Spinal cord (tissue), 10 donors: ENCODE results near the gene FARP1. TPM values are rescaled to one million over a fixed set of nuclear protein-coding genes. Genes with fewer than 3 reads are reported as not detected.
A peak's percentile ranks its signal among the peaks of the same experiment; 100 is the strongest.
"Not testable (repeated sequence)": the region's sequence is repeated elsewhere in the genome, so short reads cannot be mapped to it uniquely, and the experiment has no call there.

Experiments
- DNase-seq, 6 donors: peaks; one replicate each; pipeline versions ENCODE4 v3.0.0 to v3.0.0-alpha.2; 2013 to 2015; ENCODE audit warnings: low spot score in 6 of 6, low read depth in 4 of 6
- H3K27ac ChIP-seq: one replicate; pipeline ENCODE4 v1.5.1; 2013; ENCODE audit warnings: low read depth, low read length, control low read depth
- H3K27me3 ChIP-seq: one replicate; pipeline ENCODE4 v1.6.1; 2013; ENCODE audit warnings: low read length; ENCODE audit not compliant: control insufficient read depth, insufficient read depth
- H3K36me3 ChIP-seq: one replicate; pipeline ENCODE4 v1.6.1; 2013; ENCODE audit warnings: low read length; ENCODE audit not compliant: control insufficient read depth, insufficient read depth
- H3K4me1 ChIP-seq: one replicate; pipeline ENCODE4 v1.6.1; 2013; ENCODE audit warnings: low read length; ENCODE audit not compliant: control insufficient read depth, insufficient read depth
- H3K4me3 ChIP-seq: one replicate; pipeline ENCODE4 v1.5.1; 2013; ENCODE audit warnings: low read depth, low read length, control low read depth
- H3K9me3 ChIP-seq: one replicate; pipeline ENCODE4 v1.6.1; 2013; ENCODE audit warnings: low read length; ENCODE audit not compliant: control insufficient read depth, insufficient read depth
- WGBS: methylation state at CpG from one replicate; pipeline ENCODE4 v1.1.5; 2013; ENCODE audit warnings: missing lambda C conversion rate; ENCODE audit not compliant: insufficient coverage; 5-methylcytosine and 5-hydroxymethylcytosine counted together
- polyA plus RNA-seq, 2 donors: library from polyadenylated mRNA; unstranded; fragments of 120-200 nt; gene quantifications; one replicate each; pipeline ENCODE4 v1.2.1, GENCODE V29; 2013; ENCODE audit not compliant: insufficient read length in 2 of 2
- total RNA-seq, 2 donors: library from RNA; depleted of rRNA in 1 of 2; stranded (reverse); fragments of 120-200 nt in 1 of 2; fragments of >200 nt in 1 of 2; gene quantifications; one replicate each; pipeline versions ENCODE4 v1.2.3 to v1.2.4, GENCODE V29; 2013 to 2014
- donor health status: healthy.

The FARP1 gene
- total and polyA plus RNA-seq, 4 donors: 44.0 to 134 (median 90.5) TPM

DNA sequence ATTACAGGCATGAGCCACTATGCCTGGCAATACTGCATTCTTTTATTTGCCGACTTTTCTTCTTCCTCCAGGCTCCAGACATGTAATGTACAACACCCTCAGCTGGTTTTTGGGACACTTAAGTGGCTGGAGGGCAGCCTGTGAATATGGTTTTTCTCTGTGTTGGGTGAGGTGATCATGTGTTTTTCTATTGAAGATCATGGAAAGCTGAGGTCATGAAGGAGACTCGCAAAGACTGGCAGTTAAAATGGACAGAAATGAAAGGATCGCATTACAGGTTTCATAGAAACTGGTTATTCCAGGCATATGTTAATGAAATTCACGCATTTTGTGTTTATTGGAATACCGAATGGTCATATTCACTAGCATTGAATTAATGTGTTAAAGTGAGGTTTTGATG is 119.4 kb downstream of the FARP1 start:
- Histone ChIP-seq H3K4me3 (no peak overlapping the region), H3K27ac (no peak overlapping the region), H3K9me3 (no peaks in the 10 kb centered on the region), H3K27me3 (no peaks in the 10 kb centered on the region), H3K4me1 (peaks cover 31% of the 10 kb centered on the region), H3K36me3 (no peaks in the 10 kb centered on the region)
- 91% methylated on average over 4 of the region's 5 CpGs for WGBS
- no peak for DNase-seq

- WGBS: no CpG with 5 or more reads among the region's 2 CpGs
Measured at GRCh38 chr13:98263841-98264240, 120.9 kb downstream of the FARP1 start.

GRCh38 chr13:98264877-98265276 is 122.0 kb downstream of the FARP1 start:
- WGBS: 93% methylated on average over 2 of the region's 5 CpGs
- Histone ChIP-seq H3K4me1 (peaks cover 31% of the 10 kb centered on the region), H3K27ac (no peak overlapping the region), H3K9me3 (no peaks in the 10 kb centered on the region), H3K4me3 (no peak overlapping the region), H3K36me3 (no peaks in the 10 kb centered on the region), H3K27me3 (no peaks in the 10 kb centered on the region)
- DNase-seq: no peak

More at GRCh38 chr13:98263841-98264240, 120.9 kb downstream of the FARP1 start:
- Histone ChIP-seq H3K4me3 (no peak overlapping the region), H3K27ac (no peak overlapping the region), H3K9me3 (no peaks in the 10 kb centered on the region), H3K27me3 (no peaks in the 10 kb centered on the region), H3K4me1 (peaks cover 36% of the 10 kb centered on the region), H3K36me3 (no peaks in the 10 kb centered on the region)
- DNase-seq: no peak

- Histone ChIP-seq H3K36me3 (no peaks in the 10 kb centered on the region), H3K27me3 (no peaks in the 10 kb centered on the region), H3K27ac (peak overlapping the region; percentile 57), H3K4me3 (no peak overlapping the region), H3K4me1 (peaks cover 25% of the 10 kb centered on the region), H3K9me3 (no peaks in the 10 kb centered on the region)
- peak in 4 of 6 donors; percentile 39 to 76 (median 60) for DNase-seq
- WGBS: 43% methylated on average over 9 of the region's 10 CpGs
Measured at GRCh38 chr13:98265692-98266551, 123.0 kb downstream of the FARP1 start.

- no peak overlapping the region for H3K4me3 ChIP-seq
- no peaks in the 10 kb centered on the region for H3K36me3 ChIP-seq
- H3K4me1 ChIP-seq: peaks cover 23% of the 10 kb centered on the region
- WGBS: 69% methylated on average over 11 of the region's 18 CpGs
- no peaks in the 10 kb centered on the region for H3K27me3 ChIP-seq
- peak overlapping the region; percentile 57 for H3K27ac ChIP-seq
- peak in 1 of 6 donors; percentile 60 for DNase-seq
- no peaks in the 10 kb centered on the region for H3K9me3 ChIP-seq
Measured at GRCh38 chr13:98267080-98267912, 124.4 kb downstream of the FARP1 start.

DNA sequence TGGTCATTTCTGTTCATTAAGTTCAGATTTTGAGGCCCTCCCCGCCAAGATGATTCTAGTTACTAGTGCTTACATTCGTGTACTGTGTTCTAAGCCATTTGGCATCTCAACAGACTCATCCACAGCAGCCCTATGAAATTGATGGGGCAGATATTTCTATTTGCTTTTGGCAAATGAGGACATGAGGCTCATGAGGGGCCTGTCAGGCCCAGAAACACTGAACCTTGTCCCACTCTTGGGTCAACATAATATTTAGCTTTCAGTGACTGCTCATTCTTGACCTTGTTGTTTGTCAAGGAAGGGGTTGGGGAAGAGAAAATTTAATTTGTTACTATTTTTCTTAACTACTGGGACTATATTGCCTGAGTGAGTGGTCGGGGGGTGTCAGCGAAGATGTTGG is 126.5 kb downstream of the FARP1 start:
- no peak for DNase-seq
- WGBS: 100% methylated on average over 1 of the region's 4 CpGs
- no peak overlapping the region for H3K4me3 ChIP-seq
- no peaks in the 10 kb centered on the region for H3K36me3 ChIP-seq
- H3K9me3 ChIP-seq: no peaks in the 10 kb centered on the region
- H3K27ac ChIP-seq: no peak overlapping the region
- peaks cover 30% of the 10 kb centered on the region for H3K4me1 ChIP-seq
- no peaks in the 10 kb centered on the region for H3K27me3 ChIP-seq

DNA sequence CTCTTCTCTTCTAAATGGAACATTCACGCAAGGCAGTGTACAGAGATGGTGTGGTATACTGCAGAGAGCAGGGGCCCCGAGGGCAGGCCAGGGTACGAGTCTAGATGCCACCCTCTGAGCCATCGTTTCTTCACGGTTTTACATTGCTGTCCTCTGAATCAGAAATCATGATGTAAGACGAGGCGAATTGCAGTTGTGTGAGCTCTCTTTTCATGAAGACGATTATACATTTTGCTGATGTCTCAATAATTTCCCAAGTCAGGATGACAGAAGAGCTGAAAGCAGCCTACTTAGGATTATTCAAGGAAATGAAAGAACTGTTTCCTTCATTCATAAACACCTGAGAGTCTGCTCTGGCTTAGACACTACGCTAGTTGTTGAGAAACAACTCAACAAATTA is 127.9 kb downstream of the FARP1 start:
- Histone ChIP-seq H3K4me1 (peaks cover 25% of the 10 kb centered on the region), H3K4me3 (no peak overlapping the region), H3K9me3 (no peaks in the 10 kb centered on the region), H3K27me3 (no peaks in the 10 kb centered on the region), H3K36me3 (no peaks in the 10 kb centered on the region), H3K27ac (no peak overlapping the region)
- WGBS: over 99% methylated on average over 7 of the region's 9 CpGs
- DNase-seq: no peak

- DNase-seq, H3K36me3 ChIP-seq, H3K27ac ChIP-seq, H3K4me3 ChIP-seq, H3K27me3 ChIP-seq, H3K9me3 ChIP-seq: not testable (repeated sequence)
- WGBS: 100% methylated on average over 1 of the region's 3 CpGs
- H3K4me1 ChIP-seq: peaks cover 17% of the 10 kb centered on the region
Measured at GRCh38 chr13:98271646-98272045, 128.8 kb downstream of the FARP1 start.

GRCh38 chr13:98272549-98272948 is 129.7 kb downstream of the FARP1 start:
- Histone ChIP-seq H3K4me1 (peaks cover 13% of the 10 kb centered on the region), H3K4me3 (no peak overlapping the region), H3K9me3 (no peaks in the 10 kb centered on the region), H3K36me3 (no peaks in the 10 kb centered on the region), H3K27me3 (no peaks in the 10 kb centered on the region), H3K27ac (no peak overlapping the region)
- DNase-seq: no peak
- 43% methylated on average over 1 of the region's 1 CpG for WGBS
